ENCODE data around the gene CYRIA. TPM values are rescaled to one million over a fixed set of nuclear protein-coding genes. Genes with fewer than 3 reads are reported as not detected.

Gene CYRIA
- total RNA-seq, 2 donors from 2014 or later, result 2.4 to 6.4 TPM

- intact Hi-C loops (cut with DNase I, micrococcal nuclease), result no loop called here
- no peak for ATAC-seq
- DNase-seq, result no peak
These were observed 26.7 kb downstream of the CYRIA start for GRCh38 chr2:16638946-16639345.

- intact Hi-C loops (cut with DNase I, micrococcal nuclease), result no loop called here
- ATAC-seq (no peak), DNase-seq (no peak)
These were observed 28.3 kb downstream of the CYRIA start for GRCh38 chr2:16637304-16637703.

- DNase-seq, result no peak
- intact Hi-C loops (cut with DNase I, micrococcal nuclease), result no loop called here
- no peak for ATAC-seq
These were observed 29.6 kb downstream of the CYRIA start for GRCh38 chr2:16635791-16636699.

GRCh38 chr2:16633621-16634430 lies 31.8 kb downstream of the CYRIA start:
- ATAC-seq (no peak), DNase-seq (no peak)
- intact Hi-C loops (cut with DNase I, micrococcal nuclease), result no loop called here

GRCh38 chr2:16632598-16632997 lies 33.0 kb downstream of the CYRIA start:
- ATAC-seq, result no peak
- intact Hi-C loops (cut with DNase I, micrococcal nuclease), result no loop called here
- DNase-seq, result no peak

- intact Hi-C loops (cut with DNase I, micrococcal nuclease), result no loop called here
- DNase-seq, result no peak
- no peak for ATAC-seq
These were observed 35.2 kb downstream of the CYRIA start for GRCh38 chr2:16630463-16630862.

GRCh38 chr2:16629770-16630169 lies 35.9 kb downstream of the CYRIA start:
- ATAC-seq (no peak), DNase-seq (no peak)
- intact Hi-C loops (cut with DNase I, micrococcal nuclease), result no loop called here

GRCh38 chr2:16629044-16629443 lies 36.6 kb downstream of the CYRIA start:
- DNase-seq, result no peak
- intact Hi-C loops (cut with DNase I, micrococcal nuclease), result no loop called here
- no peak for ATAC-seq

GRCh38 chr2:16628314-16628713 lies 37.3 kb downstream of the CYRIA start:
- no peak for DNase-seq
- ATAC-seq, result no peak
- intact Hi-C loops (cut with DNase I, micrococcal nuclease), result no loop called here

GRCh38 chr2:16626997-16627605 lies 38.5 kb downstream of the CYRIA start:
- ATAC-seq (no peak), DNase-seq (no peak)
- intact Hi-C loops (cut with DNase I, micrococcal nuclease), result no loop called here

GRCh38 chr2:16626497-16626896 lies 39.1 kb downstream of the CYRIA start:
- DNase-seq, result no peak
- ATAC-seq, result no peak
- intact Hi-C loops (cut with DNase I, micrococcal nuclease), result no loop called here

GRCh38 chr2:16625759-16626158 lies 39.9 kb downstream of the CYRIA start:
- no peak for ATAC-seq
- intact Hi-C loops (cut with DNase I, micrococcal nuclease), result no loop called here
- no peak for DNase-seq

GRCh38 chr2:16625201-16625729 lies 40.4 kb downstream of the CYRIA start:
- DNase-seq, result no peak
- ATAC-seq, result peak; percentile 46
- intact Hi-C loops (cut with DNase I, micrococcal nuclease), result no loop called here

- ATAC-seq (no peak), DNase-seq (no peak)
- intact Hi-C loops (cut with DNase I, micrococcal nuclease), result no loop called here
These were observed 41.2 kb downstream of the CYRIA start for GRCh38 chr2:16624436-16624780.

GRCh38 chr2:16623564-16624435 lies 41.8 kb downstream of the CYRIA start:
- intact Hi-C loops (cut with DNase I, micrococcal nuclease), result no loop called here
- ATAC-seq, result no peak
- DNase-seq, result no peak

- intact Hi-C loops (cut with DNase I, micrococcal nuclease), result no loop called here
- DNase-seq, result no peak
- ATAC-seq, result no peak
These were observed 42.6 kb downstream of the CYRIA start for GRCh38 chr2:16623031-16623430.

GRCh38 chr2:16622399-16622968 lies 43.1 kb downstream of the CYRIA start:
- DNase-seq (no peak), ATAC-seq (no peak)
- intact Hi-C loops (cut with DNase I, micrococcal nuclease), result no loop called here

- DNase-seq (no peak), ATAC-seq (no peak)
- intact Hi-C loops (cut with DNase I, micrococcal nuclease), result no loop called here
These were observed 44.3 kb downstream of the CYRIA start for GRCh38 chr2:16621316-16621715.
